K562 (cell line): Measurements from ENCODE around the gene MYL12A. TPM values are rescaled to one million over a fixed set of nuclear protein-coding genes. Genes with fewer than 3 reads are reported as not detected.
A peak's percentile ranks its signal among the peaks of the same experiment; 100 is the strongest.

Experiments
- ARID1B ChIP-seq: fragments of 450-650 bp; IDR thresholded peaks from 2 replicates; pipeline ENCODE4 v1.6.1; 2016; ENCODE audit warnings: antibody characterized with exemption, mild to moderate bottlenecking, inconsistent platforms
- BRF2 ChIP-seq: IDR thresholded peaks from 3 replicates; pipeline ENCODE4 v1.6.1; 2011; ENCODE audit warnings: borderline replicate concordance, mild to moderate bottlenecking; ENCODE audit not compliant: insufficient read length, insufficient read depth
- ELF4 ChIP-seq: fragments of 450-650 bp; formaldehyde crosslinking; IDR thresholded peaks from 2 replicates; pipeline ENCODE4 v1.4.0; 2022; ENCODE audit warnings: missing genetic modification characterization
- ETS2 ChIP-seq: IDR thresholded peaks from 2 replicates; pipeline ENCODE4 v1.6.1; 2016; ENCODE audit warnings: borderline replicate concordance, missing genetic modification characterization, mild to moderate bottlenecking, moderate library complexity, missing compliant biosample characterization; ENCODE audit not compliant: poor library complexity, severe bottlenecking
- FOS ChIP-seq: IDR thresholded peaks from 3 replicates; pipeline ENCODE4 v1.6.1; 2011; ENCODE audit not compliant: insufficient read length; ENCODE audit errors: extremely low read depth
- GATA2 ChIP-seq: sonication (generic); formaldehyde crosslinking; IDR thresholded peaks from 2 replicates; pipeline ENCODE4 v1.4.0; 2020; ENCODE audit warnings: mild to moderate bottlenecking, missing genetic modification reagents
- HDAC8 ChIP-seq: fragments of 450-650 bp; IDR thresholded peaks from 2 replicates; pipeline ENCODE4 v1.6.1; 2016; ENCODE audit warnings: mild to moderate bottlenecking, missing genetic modification characterization, moderate library complexity, missing compliant biosample characterization
- KLF1 ChIP-seq: fragments of 450-650 bp; IDR thresholded peaks from 2 replicates; pipeline ENCODE4 v1.6.1; 2016; ENCODE audit warnings: missing genetic modification characterization, missing compliant biosample characterization
- MCM3 ChIP-seq: fragments of 450-650 bp; IDR thresholded peaks from 2 replicates; pipeline ENCODE4 v1.6.1; 2016
- MXD1 ChIP-seq: fragments of 250-450 bp; sonication (Bioruptor Pico); IDR thresholded peaks from 2 replicates; pipeline ENCODE4 v1.8.0; 2021; ENCODE audit warnings: borderline replicate concordance, mild to moderate bottlenecking, moderate library complexity; ENCODE audit not compliant: poor library complexity, severe bottlenecking
- PYGO2 ChIP-seq: fragments of 450-650 bp; IDR thresholded peaks from 2 replicates; pipeline ENCODE4 v1.6.1; 2016; ENCODE audit warnings: mild to moderate bottlenecking, missing genetic modification characterization, moderate library complexity, missing compliant biosample characterization
- RCOR1 ChIP-seq, 2 experiments: IDR thresholded peaks; 2 replicates each; pipeline ENCODE4 v1.6.1; 2012; ENCODE audit warnings: low read depth in 2 of 2, low read length in 2 of 2, borderline replicate concordance in 1 of 2, improper control_type of control experiment in 1 of 2
- SPI1 ChIP-seq: IDR thresholded peaks from 2 replicates; pipeline ENCODE4 v1.6.1; 2011; ENCODE audit warnings: low read depth, low read length, control low read depth, borderline replicate concordance
- SRSF3 ChIP-seq: fragments of 200-400 bp; formaldehyde crosslinking; IDR thresholded peaks from 2 replicates; pipeline ENCODE4 v1.6.1; 2016; ENCODE audit warnings: mild to moderate bottlenecking, low read length, moderate library complexity; ENCODE audit not compliant: insufficient read depth
- ZNF124 ChIP-seq: sonication (generic); formaldehyde crosslinking; IDR thresholded peaks from 2 replicates; pipeline ENCODE4 v1.8.1; 2022; ENCODE audit warnings: missing genetic modification reagents
- ZNF384 ChIP-seq: IDR thresholded peaks from 2 replicates; pipeline ENCODE4 v1.6.1; 2012; ENCODE audit warnings: low read depth, low read length, improper control_type of control experiment
- ZNF696 ChIP-seq: fragments of 250-450 bp; sonication (Bioruptor Pico); conservative IDR thresholded peaks from 2 replicates; pipeline ENCODE4 v1.4.0; 2020; ENCODE audit warnings: mild to moderate bottlenecking, moderate library complexity
- polyA plus RNA-seq, 8 experiments: library from polyadenylated mRNA; depleted of rRNA in 4 of 8; stranded (reverse) in 5 of 8; unstranded in 3 of 8; fragments of >200 nt; fragmentation: Nextera tagmentation in 2 of 8; fragmentation: Illumina TruSeq in 1 of 8; extraction: Ambion mirVana in 2 of 8; extraction: Trizol in 1 of 8; gene quantifications; 2 replicates each; pipeline versions ENCODE4 v1.2.1 to v1.2.3, GENCODE V29; 2011 to 2014; ENCODE audit warnings: inconsistent platforms in 1 of 8, missing spikeins in 1 of 8
- total RNA-seq, 7 experiments: library from RNA; depleted of rRNA in 6 of 7; stranded (reverse); fragments of >200 nt in 6 of 7; fragmentation: Illumina TruSeq in 2 of 7; extraction: Trizol in 2 of 7; gene quantifications; 2 replicates each; pipeline versions ENCODE4 v1.2.1 to v1.2.3, GENCODE V29; 2011 to 2021; ENCODE audit warnings: low replicate concordance in 1 of 7
- TF ChIP-seq, protein P1 (sequence below): fragments of 450-650 bp; formaldehyde crosslinking; IDR thresholded peaks from 2 replicates; pipeline ENCODE4 v1.4.0; 2020; ENCODE audit warnings: mild to moderate bottlenecking, mixed read lengths
- TF ChIP-seq, protein P2 (sequence below): fragments of 250-450 bp; sonication (Bioruptor Pico); IDR thresholded peaks from 2 replicates; pipeline ENCODE4 v1.5.0; 2021
- TF ChIP-seq, protein P3 (sequence below): sonication (generic); formaldehyde crosslinking; IDR thresholded peaks from 2 replicates; pipeline ENCODE4 v1.8.0; 2022; ENCODE audit warnings: missing genetic modification reagents, mild to moderate bottlenecking, borderline replicate concordance

MYL12A gene
- total and polyA plus RNA-seq, 9 of the 15 experiments (the other 6 are each of a cell fraction or from before 2014, with no cell fraction given) = 308 to 1,031 (median 559) TPM

DNA sequence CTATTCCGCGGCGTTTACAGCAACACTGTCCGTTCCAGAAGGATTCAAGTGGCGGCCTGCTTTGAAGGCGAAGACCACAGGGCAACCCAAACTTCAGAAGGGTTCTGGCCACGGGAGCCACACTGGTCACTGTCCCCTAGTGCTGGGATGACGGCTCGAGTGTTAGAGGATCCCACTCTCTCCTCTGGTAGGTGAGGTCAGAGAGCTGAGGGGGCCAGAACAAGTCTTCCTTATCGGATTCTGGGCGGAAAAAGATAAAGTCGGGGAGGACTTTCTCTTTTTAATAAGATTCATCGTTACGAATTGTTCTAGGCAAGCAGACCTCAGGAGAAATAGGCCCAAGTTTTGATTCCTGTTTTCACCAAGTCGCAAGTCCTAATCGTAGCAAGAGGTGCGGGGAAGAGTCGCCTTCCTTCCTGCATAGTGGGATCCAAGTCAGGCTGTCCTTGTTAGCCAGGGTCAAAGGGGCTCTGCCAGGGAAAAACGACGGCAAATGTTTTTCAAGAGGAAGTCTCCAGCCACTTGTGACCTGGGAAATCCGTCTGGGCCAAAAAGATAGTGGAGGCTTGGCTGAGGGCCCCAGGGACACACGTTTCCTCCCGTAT lies 864 bp upstream of the MYL12A start (continued):
- no peak for TF ChIP-seq MXD1 (CRISPR knock-in tag)
- no peak for TF ChIP-seq ETS2
- TF ChIP-seq BRF2 = no peak
- TF ChIP-seq PYGO2 (tag) = 0 out of 2 replicates have a peak, but pooled peaks have one; percentile 52
- TF ChIP-seq ELF4 (CRISPR knock-in tag) = 0 out of 2 replicates have a peak, but pooled peaks have one; percentile 30
- no peak for TF ChIP-seq ZNF696 (CRISPR knock-in tag)
- no peak for TF ChIP-seq ZNF124 (CRISPR knock-in tag)
- TF ChIP-seq SRSF3 = no peak
- no peak for TF ChIP-seq HDAC8 (tag)
- TF ChIP-seq ZNF384 = no peak; the same call in 1 of the 2 replicates
- peak; percentile 93 for TF ChIP-seq SPI1
- peak; percentile 87 for TF ChIP-seq GATA2 (CRISPR knock-in tag)
- TF ChIP-seq KLF1 = no peak
- TF ChIP-seq, protein P1, sequence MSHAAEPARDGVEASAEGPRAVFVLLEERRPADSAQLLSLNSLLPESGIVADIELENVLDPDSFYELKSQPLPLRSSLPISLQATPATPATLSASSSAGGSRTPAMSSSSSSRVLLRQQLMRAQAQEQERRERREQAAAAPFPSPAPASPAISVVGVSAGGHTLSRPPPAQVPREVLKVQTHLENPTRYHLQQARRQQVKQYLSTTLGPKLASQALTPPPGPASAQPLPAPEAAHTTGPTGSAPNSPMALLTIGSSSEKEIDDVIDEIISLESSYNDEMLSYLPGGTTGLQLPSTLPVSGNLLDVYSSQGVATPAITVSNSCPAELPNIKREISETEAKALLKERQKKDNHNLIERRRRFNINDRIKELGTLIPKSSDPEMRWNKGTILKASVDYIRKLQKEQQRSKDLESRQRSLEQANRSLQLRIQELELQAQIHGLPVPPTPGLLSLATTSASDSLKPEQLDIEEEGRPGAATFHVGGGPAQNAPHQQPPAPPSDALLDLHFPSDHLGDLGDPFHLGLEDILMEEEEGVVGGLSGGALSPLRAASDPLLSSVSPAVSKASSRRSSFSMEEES = no peak
- TF ChIP-seq, protein P2, sequence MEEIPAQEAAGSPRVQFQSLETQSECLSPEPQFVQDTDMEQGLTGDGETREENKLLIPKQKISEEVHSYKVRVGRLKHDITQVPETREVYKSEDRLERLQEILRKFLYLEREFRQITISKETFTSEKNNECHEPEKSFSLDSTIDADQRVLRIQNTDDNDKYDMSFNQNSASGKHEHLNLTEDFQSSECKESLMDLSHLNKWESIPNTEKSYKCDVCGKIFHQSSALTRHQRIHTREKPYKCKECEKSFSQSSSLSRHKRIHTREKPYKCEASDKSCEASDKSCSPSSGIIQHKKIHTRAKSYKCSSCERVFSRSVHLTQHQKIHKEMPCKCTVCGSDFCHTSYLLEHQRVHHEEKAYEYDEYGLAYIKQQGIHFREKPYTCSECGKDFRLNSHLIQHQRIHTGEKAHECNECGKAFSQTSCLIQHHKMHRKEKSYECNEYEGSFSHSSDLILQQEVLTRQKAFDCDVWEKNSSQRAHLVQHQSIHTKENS (CRISPR knock-in tag) = no peak
- TF ChIP-seq FOS = no peak
- no peak for TF ChIP-seq MCM3
- TF ChIP-seq, protein P3, sequence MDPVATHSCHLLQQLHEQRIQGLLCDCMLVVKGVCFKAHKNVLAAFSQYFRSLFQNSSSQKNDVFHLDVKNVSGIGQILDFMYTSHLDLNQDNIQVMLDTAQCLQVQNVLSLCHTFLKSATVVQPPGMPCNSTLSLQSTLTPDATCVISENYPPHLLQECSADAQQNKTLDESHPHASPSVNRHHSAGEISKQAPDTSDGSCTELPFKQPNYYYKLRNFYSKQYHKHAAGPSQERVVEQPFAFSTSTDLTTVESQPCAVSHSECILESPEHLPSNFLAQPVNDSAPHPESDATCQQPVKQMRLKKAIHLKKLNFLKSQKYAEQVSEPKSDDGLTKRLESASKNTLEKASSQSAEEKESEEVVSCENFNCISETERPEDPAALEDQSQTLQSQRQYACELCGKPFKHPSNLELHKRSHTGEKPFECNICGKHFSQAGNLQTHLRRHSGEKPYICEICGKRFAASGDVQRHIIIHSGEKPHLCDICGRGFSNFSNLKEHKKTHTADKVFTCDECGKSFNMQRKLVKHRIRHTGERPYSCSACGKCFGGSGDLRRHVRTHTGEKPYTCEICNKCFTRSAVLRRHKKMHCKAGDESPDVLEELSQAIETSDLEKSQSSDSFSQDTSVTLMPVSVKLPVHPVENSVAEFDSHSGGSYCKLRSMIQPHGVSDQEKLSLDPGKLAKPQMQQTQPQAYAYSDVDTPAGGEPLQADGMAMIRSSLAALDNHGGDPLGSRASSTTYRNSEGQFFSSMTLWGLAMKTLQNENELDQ (CRISPR knock-in tag) = peak; percentile 45; the same call in 1 of the 2 replicates
- TF ChIP-seq ARID1B = no peak
- TF ChIP-seq RCOR1 (IDR thresholded peaks at IDR 0.05; ENCODE audit: borderline replicate concordance in 1 of 2, low read depth in 2 of 2, low read length in 2 of 2) = peak in 1 of 2 experiments; percentile 46; a peak in 1 of 4 replicates
